GM18873 (cell line): ENCODE results near the gene CPT2.
A peak's percentile ranks its signal among the peaks of the same experiment; 100 is the strongest.
"Not testable (repeated sequence)": the region's sequence is repeated elsewhere in the genome, so short reads cannot be mapped to it uniquely, and the experiment has no call there.

ENCODE experiments used
- ATAC-seq: cut with Tn5 transposase; IDR thresholded peaks from one replicate; pipeline ENCODE4 v1.9.1; 2021; ENCODE audit warnings: mild to moderate bottlenecking, moderate library complexity, moderate number of reproducible peaks; ENCODE audit not compliant: unreplicated experiment, low FRiP score

Gene CPT2

DNA sequence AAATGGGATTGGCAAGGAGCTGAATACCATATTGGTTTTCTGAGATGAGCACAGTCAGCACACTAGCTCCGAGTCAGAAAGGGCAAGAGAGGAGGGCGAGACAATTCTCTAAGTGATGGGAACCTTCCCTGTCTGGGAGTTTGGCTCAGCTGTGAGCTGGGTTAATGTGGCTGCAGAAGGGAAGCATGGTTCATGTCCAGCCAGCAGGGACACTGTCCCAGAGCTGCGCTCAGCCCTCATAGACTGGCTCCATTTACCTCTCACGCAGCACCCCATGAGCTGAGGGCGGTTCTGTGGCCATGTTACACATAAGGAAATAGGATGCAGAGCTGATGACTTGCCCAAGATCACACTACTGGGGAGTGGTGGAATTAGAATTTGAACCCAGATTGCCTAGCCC is 15.7 kb upstream of the CPT2 start:
- no peak for ATAC-seq

GRCh38 chr1:53182111-53182593 is 14.5 kb upstream of the CPT2 start:
- no peak for ATAC-seq

- no peak for ATAC-seq
Observed at GRCh38 chr1:53182716-53183094, 13.9 kb upstream of the CPT2 start.

- no peak for ATAC-seq
Observed at GRCh38 chr1:53183095-53183990, 13.3 kb upstream of the CPT2 start.

DNA sequence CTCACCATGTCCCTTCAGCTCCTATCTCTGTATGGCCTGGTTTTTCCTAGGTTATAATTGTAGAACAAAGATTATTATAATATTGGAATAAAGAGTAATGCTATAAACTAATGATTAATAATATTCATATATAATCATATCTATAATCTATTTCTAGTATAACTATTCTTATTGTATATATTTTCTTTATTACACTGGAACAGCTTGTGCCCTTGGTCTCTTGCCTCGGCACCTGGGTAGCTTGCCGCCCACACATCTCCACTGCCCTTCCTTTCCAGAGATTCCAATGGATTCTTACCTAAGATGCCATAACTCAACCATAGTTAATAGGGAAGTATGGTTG is 10.7 kb upstream of the CPT2 start:
- ATAC-seq, result not testable (repeated sequence)

DNA sequence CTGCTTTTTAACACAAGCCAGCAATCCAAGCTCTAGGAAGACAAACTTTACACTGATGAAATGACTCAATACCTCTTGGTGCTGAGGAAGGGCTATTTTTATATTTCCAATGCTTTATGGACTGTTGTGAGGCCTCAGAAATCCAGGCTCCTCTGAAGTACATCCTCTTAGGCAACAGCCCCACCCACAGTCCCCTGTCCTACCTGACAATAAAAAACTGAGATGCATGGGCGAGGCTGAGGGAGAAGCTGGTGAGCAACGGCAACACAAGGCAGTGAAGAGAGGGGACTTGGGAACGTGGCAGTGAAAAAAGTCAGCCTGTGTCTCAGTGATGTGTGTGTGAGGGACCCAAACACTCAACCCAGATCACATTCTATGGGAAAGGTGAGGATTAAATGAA is 10.1 kb upstream of the CPT2 start:
- ATAC-seq, result no peak

DNA sequence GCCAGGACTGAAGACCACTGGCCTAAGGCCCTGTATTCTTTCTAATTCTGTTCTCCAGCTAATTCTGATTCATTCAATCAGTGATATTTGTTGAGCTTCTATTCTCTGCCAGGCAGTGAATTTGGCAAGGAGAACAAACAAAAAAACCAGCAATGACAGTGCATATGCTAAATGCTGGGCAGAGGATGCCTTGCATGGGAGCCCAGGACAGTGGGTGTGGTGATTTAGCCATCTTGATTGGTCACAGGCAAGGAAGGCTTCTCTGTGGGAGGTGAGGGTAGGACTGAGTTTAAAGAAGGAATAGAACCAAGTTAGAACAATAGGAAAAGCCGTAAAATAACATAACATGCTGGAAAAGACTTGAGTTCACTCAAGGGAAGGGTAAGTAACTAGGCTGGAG is 9.2 kb upstream of the CPT2 start:
- no peak for ATAC-seq

GRCh38 chr1:53188099-53188498 is 8.5 kb upstream of the CPT2 start:
- no peak for ATAC-seq

- ATAC-seq, result no peak
Observed at GRCh38 chr1:53189061-53189460, 7.6 kb upstream of the CPT2 start.

DNA sequence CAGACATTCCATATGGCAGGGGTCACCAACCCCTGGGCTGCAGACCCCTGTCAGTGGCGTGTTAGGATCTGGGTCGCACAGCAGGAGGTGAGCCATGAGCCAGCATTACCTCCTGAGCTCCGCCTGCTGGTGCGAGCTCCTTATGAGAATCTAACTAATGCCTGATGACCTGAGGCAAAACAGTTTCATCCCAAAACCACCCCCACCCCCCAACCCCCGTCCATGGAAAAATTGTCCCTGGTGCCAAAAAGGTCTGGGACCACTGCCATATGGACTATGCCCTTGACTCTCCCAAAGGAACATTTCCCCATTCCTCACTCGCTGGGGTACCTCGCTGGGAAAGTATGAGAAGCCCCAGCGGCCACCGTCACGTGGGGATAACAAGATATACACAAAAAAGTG is 6.4 kb upstream of the CPT2 start:
- ATAC-seq, result no peak

DNA sequence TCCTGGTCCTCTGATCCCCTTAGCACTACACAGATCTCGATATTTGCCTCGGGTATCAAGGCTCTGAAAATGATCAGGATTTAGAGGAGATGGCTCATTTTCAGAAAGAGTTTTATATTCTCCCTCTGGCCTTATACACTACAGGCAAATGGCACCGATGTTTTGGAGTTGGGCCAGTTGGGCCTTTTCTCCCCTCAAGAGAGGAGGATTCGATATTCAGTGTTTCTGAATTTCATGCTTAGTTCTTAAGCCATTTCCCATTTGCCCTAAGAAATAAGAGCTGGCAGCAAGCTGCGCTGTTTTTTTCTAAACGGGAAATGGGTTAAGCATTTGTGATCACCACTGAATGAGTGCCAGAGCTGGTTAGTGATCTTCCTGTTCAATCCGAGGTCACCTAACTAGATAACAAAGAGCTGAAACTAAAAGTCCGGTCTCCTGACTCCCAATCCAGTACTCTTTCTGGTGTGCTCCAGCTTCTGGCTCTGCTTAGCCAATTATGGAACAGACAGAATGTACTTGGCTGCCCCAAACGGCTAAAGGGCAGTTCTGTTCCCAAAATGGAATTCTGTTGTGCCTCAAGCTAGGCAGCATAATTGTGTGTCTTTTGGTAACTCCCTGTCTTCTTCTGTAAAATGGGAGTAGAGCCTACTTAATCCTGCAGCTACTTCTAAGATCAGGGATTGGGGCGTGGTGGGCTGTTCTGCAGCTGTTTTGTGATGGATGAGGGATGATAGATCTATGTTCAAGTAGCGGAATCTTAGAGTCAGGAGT is 1.2 kb upstream of the CPT2 start:
- ATAC-seq, result no peak

GRCh38 chr1:53196017-53196484 is 573 bp upstream of the CPT2 start:
- peak; percentile 11 for ATAC-seq

GRCh38 chr1:53197291-53198200 is 922 bp downstream of the CPT2 start:
- no peak for ATAC-seq

- no peak for ATAC-seq
Observed at GRCh38 chr1:53198241-53198651, 1.6 kb downstream of the CPT2 start.

- ATAC-seq, result no peak
Observed at GRCh38 chr1:53203466-53203865, 6.8 kb downstream of the CPT2 start.

DNA sequence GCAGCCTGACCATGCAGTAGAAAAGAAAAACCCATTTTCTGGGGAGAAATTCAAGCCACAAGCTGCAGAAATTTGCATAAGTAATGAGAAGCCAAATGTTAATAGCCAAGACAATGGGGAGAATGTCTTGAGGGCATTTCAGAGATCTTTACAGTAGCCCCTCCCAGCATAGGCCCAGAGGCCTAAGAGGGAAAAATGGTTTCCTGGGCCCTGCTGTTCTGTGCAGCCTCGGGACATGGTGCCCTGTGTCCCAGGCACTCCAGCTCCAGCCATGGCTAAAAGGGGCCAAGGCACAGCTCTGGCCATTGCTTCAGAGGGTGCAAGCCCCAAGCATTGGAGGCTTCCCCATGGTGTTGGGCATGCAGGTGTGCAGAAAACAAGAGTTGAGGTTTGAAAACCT is 8.9 kb downstream of the CPT2 start:
- not testable (repeated sequence) for ATAC-seq

- not testable (repeated sequence) for ATAC-seq
Observed at GRCh38 chr1:53206083-53206685, 9.6 kb downstream of the CPT2 start.

- ATAC-seq, result no peak
Observed at GRCh38 chr1:53206735-53207379, 10.2 kb downstream of the CPT2 start.

DNA sequence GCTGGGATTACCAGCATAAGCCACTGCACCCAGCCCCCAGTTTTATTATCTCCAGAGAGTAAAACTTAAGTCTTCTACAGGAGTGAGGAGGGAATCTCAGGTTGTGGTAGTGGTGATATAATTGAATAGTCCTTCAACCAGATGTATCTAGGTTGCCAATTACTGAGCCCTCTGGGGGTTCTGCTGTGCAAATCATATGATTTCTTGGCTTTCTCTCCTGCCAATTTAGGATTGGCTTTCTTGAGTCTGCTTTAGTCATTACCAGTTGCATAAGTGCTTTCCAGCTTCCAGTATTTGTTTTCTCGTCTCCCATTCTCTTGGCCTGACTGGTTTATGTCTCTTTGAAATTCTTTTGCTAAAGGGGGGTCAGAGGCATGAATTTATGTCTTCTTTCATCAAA is 11.1 kb downstream of the CPT2 start:
- no peak for ATAC-seq

- ATAC-seq, result no peak
Observed at GRCh38 chr1:53210352-53210751, 13.7 kb downstream of the CPT2 start.
